Measurements from ENCODE around the gene IGFBP3.

DNA sequence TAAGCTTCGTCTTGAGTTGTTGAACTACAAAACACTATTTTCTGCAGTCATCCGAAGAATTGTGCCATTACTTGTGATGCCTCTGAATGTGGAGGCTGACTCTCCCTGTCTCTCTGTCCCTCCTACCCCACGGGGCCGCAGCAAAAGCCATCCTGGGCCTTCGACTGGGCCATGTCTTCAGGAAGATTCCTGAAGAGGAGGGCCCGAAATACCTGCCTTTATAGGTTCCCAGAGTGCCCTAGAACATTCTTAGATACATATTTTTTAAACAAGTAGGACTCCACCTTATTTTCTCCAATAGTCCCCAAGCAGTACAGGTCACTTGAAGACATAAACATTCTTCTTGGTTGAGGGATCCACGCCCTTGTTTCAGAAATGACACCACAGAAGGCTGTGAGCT is 8.1 kb downstream of the IGFBP3 start:
- no peak for TF ChIP-seq CTCF (IDR thresholded peaks at IDR 0.05 in 2 of 3, conservative IDR thresholded peaks at IDR 0.05 in 1 of 3; ENCODE audit: borderline replicate concordance in 1 of 3, insufficient read depth in 1 of 3, low read depth in 2 of 3, low read length in 2 of 3)
- TF ChIP-seq EGR1 (IDR thresholded peaks at IDR 0.05; ENCODE audit: low read depth), result no peak
- TF ChIP-seq POLR2A (IDR thresholded peaks at IDR 0.05; ENCODE audit: borderline replicate concordance, extremely low read depth, insufficient read depth, insufficient read length), result no peak
- TF ChIP-seq POLR2AphosphoS5 (IDR thresholded peaks at IDR 0.05; ENCODE audit: low read depth, low read length), result no peak
- TF ChIP-seq FOSL1 (IDR thresholded peaks at IDR 0.05; ENCODE audit: low read depth), result no peak
- TF ChIP-seq ZBTB33 (IDR thresholded peaks at IDR 0.05; ENCODE audit: extremely low read depth, insufficient replicate concordance, low read length), result no peak
- no peak for TF ChIP-seq SIN3A (IDR thresholded peaks at IDR 0.05; ENCODE audit: low read depth)
- TF ChIP-seq EZH2 (IDR thresholded peaks at IDR 0.05), result no peak
- TF ChIP-seq ZFX (IDR thresholded peaks at IDR 0.05), result no peak
- no peak for TF ChIP-seq YY1 (IDR thresholded peaks at IDR 0.05; ENCODE audit: extremely low read depth, insufficient replicate concordance, low read depth, low read length)
- no peak for TF ChIP-seq ZNF274 (IDR thresholded peaks at IDR 0.05; ENCODE audit: low read depth, low read length)

Data from HCT116 (cell line).